ENCODE results near the gene WDR7.

WDR7 gene

DNA sequence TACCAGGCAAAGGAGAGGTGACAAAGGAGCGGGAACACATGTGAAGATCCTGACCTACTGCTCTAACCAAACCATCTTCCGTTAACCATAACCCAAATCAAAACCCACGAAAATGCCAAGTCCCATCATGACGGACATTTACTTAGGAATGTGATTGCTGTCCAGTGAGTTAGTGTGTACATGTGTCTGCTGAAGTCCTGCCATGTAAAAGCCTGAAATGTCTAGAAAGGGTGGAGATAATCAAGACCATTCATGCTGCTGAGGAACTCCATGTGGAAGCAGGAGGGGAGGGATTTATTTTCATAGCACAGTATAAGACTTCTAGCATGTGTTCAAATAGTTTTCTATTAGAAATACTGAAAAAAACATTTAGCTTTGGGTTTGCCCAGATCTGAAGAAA is 358.7 kb downstream of the WDR7 start:
- whole genome bisulfite sequencing, 2 experiments, result 96 to 97% methylated on average over 4 of the region's 4 CpGs
- H3K27me3 ChIP-seq (ENCODE audit: control insufficient read depth, insufficient read depth, low read length, poor library complexity, severe bottlenecking), result no peaks in the 10 kb centered on the region
- no peak overlapping the region for H3K4me3 ChIP-seq (ENCODE audit: insufficient read depth, low read depth, low read length)
- H3K27ac ChIP-seq (ENCODE audit: insufficient read depth, low read depth, low read length, poor library complexity, severe bottlenecking), result no peak overlapping the region
- no peaks in the 10 kb centered on the region for H3K9me3 ChIP-seq (ENCODE audit: control insufficient read depth, low read length)
- peaks cover 6% of the 10 kb centered on the region for H3K4me1 ChIP-seq (ENCODE audit: control insufficient read depth, insufficient read depth, low read length)
- H3K36me3 ChIP-seq (ENCODE audit: control insufficient read depth, insufficient read depth, low read length), result no peaks in the 10 kb centered on the region

DNA sequence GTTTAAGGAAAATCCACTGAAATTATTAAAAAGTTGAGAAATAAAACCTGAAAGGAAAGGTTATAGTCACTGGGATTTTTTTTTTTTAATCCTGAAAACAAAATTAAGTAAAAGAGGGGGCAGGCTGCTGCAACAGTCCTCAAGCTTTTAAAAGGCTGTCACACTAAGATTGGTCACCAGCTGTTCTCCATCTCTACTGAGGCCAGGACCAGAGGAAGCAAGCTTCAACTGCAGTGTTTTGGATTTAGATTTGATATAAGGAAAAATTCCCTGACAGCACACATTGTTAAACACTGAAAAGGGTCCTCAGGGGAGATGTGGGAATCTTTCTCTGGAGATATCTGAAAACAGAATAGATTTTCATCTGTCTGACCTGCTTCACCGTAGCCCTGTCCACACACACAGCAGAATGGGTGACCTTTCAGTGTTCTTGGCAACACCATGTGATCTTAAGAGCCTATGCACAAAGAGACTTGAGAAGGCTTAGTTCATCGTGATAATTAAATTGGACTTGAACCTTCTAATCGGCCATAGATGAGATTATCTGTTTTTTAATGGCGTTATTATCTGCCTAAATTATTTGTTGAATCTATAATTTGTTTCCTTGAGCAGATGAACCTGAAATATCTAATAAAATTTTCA is 363.7 kb downstream of the WDR7 start:
- H3K27me3 ChIP-seq (ENCODE audit: control insufficient read depth, insufficient read depth, low read length, poor library complexity, severe bottlenecking), result no peaks in the 10 kb centered on the region
- 81 to 82% methylated on average over 4 of the region's 4 CpGs for WGBS, 2 experiments

DNA sequence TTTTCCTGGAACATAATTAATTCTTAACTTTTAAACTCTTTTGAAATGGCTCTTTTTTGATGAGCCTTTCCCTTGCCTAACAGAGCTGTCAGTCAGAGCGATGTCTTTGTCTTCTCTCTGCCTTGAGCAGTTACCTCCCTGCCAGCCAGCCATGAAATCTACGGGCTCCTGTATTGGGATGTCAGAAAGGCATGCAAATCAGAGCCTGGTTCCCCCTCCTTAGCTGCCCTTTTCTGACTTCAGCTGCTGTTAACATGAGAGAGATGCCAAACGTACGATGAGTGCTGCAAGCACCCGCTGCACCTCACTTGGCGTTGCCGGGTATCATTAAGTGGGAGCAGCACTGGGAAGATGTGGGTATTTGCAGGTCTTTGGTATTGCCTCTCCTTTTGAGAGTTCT is 364.3 kb downstream of the WDR7 start:
- no peak overlapping the region for H3K27ac ChIP-seq (ENCODE audit: insufficient read depth, low read depth, low read length, poor library complexity, severe bottlenecking)
- 41 to 59% methylated on average over 7 of the region's 7 CpGs for WGBS, 2 experiments
- no peaks in the 10 kb centered on the region for H3K36me3 ChIP-seq (ENCODE audit: control insufficient read depth, insufficient read depth, low read length)
- H3K4me3 ChIP-seq (ENCODE audit: insufficient read depth, low read depth, low read length), result no peak overlapping the region
- H3K9me3 ChIP-seq (ENCODE audit: control insufficient read depth, low read length), result no peaks in the 10 kb centered on the region
- H3K4me1 ChIP-seq (ENCODE audit: control insufficient read depth, insufficient read depth, low read length), result peaks cover 24% of the 10 kb centered on the region
- no peaks in the 10 kb centered on the region for H3K27me3 ChIP-seq (ENCODE audit: control insufficient read depth, insufficient read depth, low read length, poor library complexity, severe bottlenecking)

More for the DNA sequence above, 363.7 kb downstream of the WDR7 start:
- no peaks in the 10 kb centered on the region for H3K36me3 ChIP-seq (ENCODE audit: control insufficient read depth, insufficient read depth, low read length)
- H3K4me1 ChIP-seq (ENCODE audit: control insufficient read depth, insufficient read depth, low read length), result peaks cover 24% of the 10 kb centered on the region
- no peak overlapping the region for H3K27ac ChIP-seq (ENCODE audit: insufficient read depth, low read depth, low read length, poor library complexity, severe bottlenecking)
- H3K4me3 ChIP-seq (ENCODE audit: insufficient read depth, low read depth, low read length), result no peak overlapping the region
- H3K9me3 ChIP-seq (ENCODE audit: control insufficient read depth, low read length), result no peaks in the 10 kb centered on the region

DNA sequence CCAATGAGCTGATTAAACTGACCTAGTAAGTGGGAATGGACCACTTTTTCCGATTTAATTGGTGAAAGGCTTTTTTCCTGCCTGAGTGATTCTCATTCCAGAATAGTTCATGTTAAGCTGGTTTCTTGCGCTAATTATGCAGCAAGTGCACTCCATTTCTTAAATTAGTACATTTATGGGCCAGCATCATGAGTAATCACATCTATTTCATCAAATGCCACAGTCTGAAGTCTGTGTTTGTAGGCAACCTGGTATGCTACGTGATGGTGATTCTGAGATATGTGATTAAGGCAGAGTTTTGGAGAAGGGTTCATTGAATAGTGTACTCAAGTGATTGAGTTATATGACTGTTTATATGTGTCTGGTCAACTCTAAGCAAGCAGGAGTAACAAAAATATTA is 367.7 kb downstream of the WDR7 start:
- H3K4me3 ChIP-seq (ENCODE audit: insufficient read depth, low read depth, low read length), result no peak overlapping the region
- peaks cover 24% of the 10 kb centered on the region for H3K4me1 ChIP-seq (ENCODE audit: control insufficient read depth, insufficient read depth, low read length)
- WGBS, 2 experiments, result 85 to 87% methylated on average over 3 of the region's 3 CpGs
- H3K27me3 ChIP-seq (ENCODE audit: control insufficient read depth, insufficient read depth, low read length, poor library complexity, severe bottlenecking), result no peaks in the 10 kb centered on the region
- no peaks in the 10 kb centered on the region for H3K9me3 ChIP-seq (ENCODE audit: control insufficient read depth, low read length)
- H3K27ac ChIP-seq (ENCODE audit: insufficient read depth, low read depth, low read length, poor library complexity, severe bottlenecking), result no peak overlapping the region
- H3K36me3 ChIP-seq (ENCODE audit: control insufficient read depth, insufficient read depth, low read length), result no peaks in the 10 kb centered on the region

DNA sequence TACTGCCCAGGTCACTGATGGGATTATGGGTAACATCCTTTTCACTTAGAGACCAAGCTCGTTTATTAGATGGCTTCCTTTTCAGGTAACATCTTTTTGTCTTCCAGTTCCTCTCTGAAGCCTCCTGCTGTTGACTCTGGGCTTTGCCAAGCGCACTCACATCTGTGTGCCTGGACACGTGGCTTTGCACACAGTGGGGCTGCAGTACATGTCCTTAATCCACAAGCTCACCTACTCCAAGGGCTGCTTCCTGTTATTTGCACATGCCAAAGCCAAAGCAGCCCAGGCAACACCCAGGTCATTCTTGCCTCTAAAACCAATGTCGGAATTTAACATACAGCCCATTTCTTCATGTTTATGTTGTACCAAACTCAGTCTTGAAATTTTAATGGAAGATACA is 371.6 kb downstream of the WDR7 start:
- no peaks in the 10 kb centered on the region for H3K27me3 ChIP-seq (ENCODE audit: control insufficient read depth, insufficient read depth, low read length, poor library complexity, severe bottlenecking)
- H3K36me3 ChIP-seq (ENCODE audit: control insufficient read depth, insufficient read depth, low read length), result no peaks in the 10 kb centered on the region
- peaks cover 2% of the 10 kb centered on the region for H3K4me1 ChIP-seq (ENCODE audit: control insufficient read depth, insufficient read depth, low read length)
- H3K27ac ChIP-seq (ENCODE audit: insufficient read depth, low read depth, low read length, poor library complexity, severe bottlenecking), result no peak overlapping the region
- H3K9me3 ChIP-seq (ENCODE audit: control insufficient read depth, low read length), result no peaks in the 10 kb centered on the region
- WGBS, 2 experiments, result 89 to 92% methylated on average over 4 of the region's 4 CpGs
- H3K4me3 ChIP-seq (ENCODE audit: insufficient read depth, low read depth, low read length), result no peak overlapping the region

DNA sequence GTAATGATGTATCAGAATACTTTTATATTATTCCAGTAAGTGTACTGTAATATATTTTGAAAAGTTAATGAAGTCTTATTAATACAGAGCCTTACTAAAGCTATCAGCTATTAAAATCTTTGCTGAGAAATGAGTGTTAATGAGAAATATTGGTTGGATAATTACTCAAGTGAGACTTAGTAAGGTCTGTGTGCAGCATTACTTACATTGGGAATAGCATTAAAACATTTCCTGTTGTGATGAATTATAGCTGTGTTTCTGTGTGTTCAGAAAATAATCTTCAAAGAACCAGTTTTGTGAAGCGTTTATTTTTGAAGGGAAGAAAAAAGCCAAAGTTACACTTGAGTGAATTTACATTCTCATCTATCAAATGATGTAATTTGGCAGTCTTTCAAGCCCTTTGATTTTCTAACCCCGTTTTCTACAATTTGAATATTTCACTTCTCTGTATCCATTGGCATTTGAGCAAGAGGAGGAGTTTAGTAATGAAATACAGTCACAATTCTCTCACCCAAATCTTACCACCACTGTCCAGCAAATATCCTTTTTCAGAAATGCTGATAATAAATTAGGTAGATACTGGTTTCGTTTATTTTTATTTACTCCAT is 372.2 kb downstream of the WDR7 start:
- no peaks in the 10 kb centered on the region for H3K27me3 ChIP-seq (ENCODE audit: control insufficient read depth, insufficient read depth, low read length, poor library complexity, severe bottlenecking)
- no peaks in the 10 kb centered on the region for H3K4me1 ChIP-seq (ENCODE audit: control insufficient read depth, insufficient read depth, low read length)
- WGBS, 2 experiments, result 50% methylated on average over 2 of the region's 3 CpGs; no CpG with 5 or more reads in 1 of the 2 experiments
- no peaks in the 10 kb centered on the region for H3K36me3 ChIP-seq (ENCODE audit: control insufficient read depth, insufficient read depth, low read length)
- no peak overlapping the region for H3K27ac ChIP-seq (ENCODE audit: insufficient read depth, low read depth, low read length, poor library complexity, severe bottlenecking)
- H3K9me3 ChIP-seq (ENCODE audit: control insufficient read depth, low read length), result no peaks in the 10 kb centered on the region
- H3K4me3 ChIP-seq (ENCODE audit: insufficient read depth, low read depth, low read length), result no peak overlapping the region

DNA sequence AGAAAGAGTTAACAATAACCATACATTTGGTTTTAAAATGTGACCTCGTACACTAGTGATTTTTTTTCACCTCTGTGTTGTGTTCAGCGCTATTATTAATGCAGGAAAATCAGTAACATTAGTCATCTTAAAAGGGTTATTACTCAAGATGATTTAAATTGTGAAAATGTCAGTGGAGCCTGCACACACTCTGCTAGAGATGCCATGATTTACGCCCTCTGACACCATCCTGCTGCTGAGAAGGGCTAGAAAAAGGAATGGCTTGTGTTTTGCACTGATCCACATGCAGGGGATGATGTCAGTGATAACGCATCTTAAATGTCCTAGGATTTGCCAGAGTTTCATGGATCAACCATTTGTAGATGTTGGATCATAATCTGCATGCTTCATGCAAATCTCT is 374.4 kb downstream of the WDR7 start:
- H3K27me3 ChIP-seq (ENCODE audit: control insufficient read depth, insufficient read depth, low read length, poor library complexity, severe bottlenecking), result no peaks in the 10 kb centered on the region
- H3K4me1 ChIP-seq (ENCODE audit: control insufficient read depth, insufficient read depth, low read length), result no peaks in the 10 kb centered on the region
- H3K27ac ChIP-seq (ENCODE audit: insufficient read depth, low read depth, low read length, poor library complexity, severe bottlenecking), result no peak overlapping the region
- H3K4me3 ChIP-seq (ENCODE audit: insufficient read depth, low read depth, low read length), result no peak overlapping the region
- no peaks in the 10 kb centered on the region for H3K36me3 ChIP-seq (ENCODE audit: control insufficient read depth, insufficient read depth, low read length)
- H3K9me3 ChIP-seq (ENCODE audit: control insufficient read depth, low read length), result no peaks in the 10 kb centered on the region
- 89 to 95% methylated on average over 4 of the region's 4 CpGs for WGBS, 2 experiments

DNA sequence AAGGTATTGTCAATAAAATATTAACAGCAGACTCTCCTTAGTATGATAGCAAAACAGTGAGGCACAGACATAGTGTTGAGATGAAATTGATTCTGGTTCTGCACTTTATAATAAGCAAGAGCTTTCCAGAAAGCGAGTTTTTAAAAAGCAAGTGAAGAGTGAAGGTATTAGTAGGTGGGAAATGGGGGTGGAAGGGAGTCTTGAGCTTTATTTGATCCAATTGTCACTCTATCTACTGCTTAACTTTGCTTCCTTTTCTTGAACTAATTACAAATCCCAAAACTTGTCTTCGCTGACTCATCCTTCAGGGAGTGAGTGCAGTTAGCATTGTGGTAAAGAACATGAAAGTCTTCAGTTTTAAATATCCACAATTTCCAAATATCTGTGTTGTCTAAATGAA is 375.2 kb downstream of the WDR7 start:
- no peak overlapping the region for H3K27ac ChIP-seq (ENCODE audit: insufficient read depth, low read depth, low read length, poor library complexity, severe bottlenecking)
- H3K27me3 ChIP-seq (ENCODE audit: control insufficient read depth, insufficient read depth, low read length, poor library complexity, severe bottlenecking), result no peaks in the 10 kb centered on the region
- no peaks in the 10 kb centered on the region for H3K9me3 ChIP-seq (ENCODE audit: control insufficient read depth, low read length)
- H3K4me1 ChIP-seq (ENCODE audit: control insufficient read depth, insufficient read depth, low read length), result no peaks in the 10 kb centered on the region
- no peak overlapping the region for H3K4me3 ChIP-seq (ENCODE audit: insufficient read depth, low read depth, low read length)
- WGBS, 2 experiments, result 88 to 95% methylated on average over 1 of the region's 2 CpGs
- H3K36me3 ChIP-seq (ENCODE audit: control insufficient read depth, insufficient read depth, low read length), result no peaks in the 10 kb centered on the region

DNA sequence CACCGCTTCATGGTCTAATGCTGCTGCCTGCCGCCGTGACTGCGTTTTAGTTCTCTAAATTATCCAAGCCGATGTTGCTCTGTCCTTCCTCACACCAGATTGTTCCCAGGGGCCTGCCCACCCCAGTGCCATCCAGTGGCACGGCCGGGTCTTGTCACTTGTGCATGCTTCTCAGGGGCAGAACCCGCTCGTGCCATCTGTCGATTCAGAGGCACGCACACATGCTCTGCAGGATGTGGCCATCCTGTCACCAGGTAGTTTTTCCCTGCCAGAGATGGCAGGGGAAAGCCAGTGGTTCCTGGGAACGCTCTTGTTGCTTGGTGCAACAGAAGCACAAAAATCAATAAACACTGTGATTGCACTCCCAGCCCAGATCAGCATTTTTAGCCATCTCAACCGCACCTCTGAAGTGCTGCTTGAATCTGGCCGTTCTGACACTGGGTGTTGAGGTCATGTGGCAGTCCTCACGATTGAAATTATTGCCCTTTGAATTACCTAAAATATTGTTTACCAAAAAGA is 376.1 kb downstream of the WDR7 start:
- Histone ChIP-seq H3K27me3 (ENCODE audit: control insufficient read depth, insufficient read depth, low read length, poor library complexity, severe bottlenecking) (no peaks in the 10 kb centered on the region), H3K36me3 (ENCODE audit: control insufficient read depth, insufficient read depth, low read length) (no peaks in the 10 kb centered on the region), H3K27ac (ENCODE audit: insufficient read depth, low read depth, low read length, poor library complexity, severe bottlenecking) (no peak overlapping the region), H3K9me3 (ENCODE audit: control insufficient read depth, low read length) (no peaks in the 10 kb centered on the region), H3K4me1 (ENCODE audit: control insufficient read depth, insufficient read depth, low read length) (no peaks in the 10 kb centered on the region), H3K4me3 (ENCODE audit: insufficient read depth, low read depth, low read length) (no peak overlapping the region)
- 95% methylated on average over 15 of the region's 15 CpGs for WGBS, 2 experiments

DNA sequence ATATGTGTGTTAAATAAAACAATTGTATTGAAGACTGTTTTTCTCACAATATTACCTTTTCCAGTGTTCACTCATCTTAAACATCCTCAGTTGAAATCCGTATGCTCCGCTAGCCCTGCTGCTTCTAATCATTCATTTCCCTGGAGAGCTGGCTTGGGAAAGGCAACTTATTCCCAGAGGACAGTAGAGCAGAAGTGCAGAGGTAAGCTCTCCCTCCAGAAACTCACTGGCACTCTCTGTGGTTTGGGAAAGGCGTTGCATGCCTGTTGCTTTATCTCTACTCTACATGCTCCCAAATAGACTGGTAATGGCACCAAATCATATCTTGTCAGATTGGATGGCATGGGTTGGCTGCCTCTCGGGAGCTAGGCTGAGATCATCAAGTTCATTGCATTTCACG is 378.6 kb downstream of the WDR7 start:
- H3K4me3 ChIP-seq (ENCODE audit: insufficient read depth, low read depth, low read length), result no peak overlapping the region
- WGBS, 2 experiments, result 82 to 83% methylated on average over 5 of the region's 5 CpGs

More for the DNA sequence above, 378.6 kb downstream of the WDR7 start:
- Histone ChIP-seq H3K27ac (ENCODE audit: insufficient read depth, low read depth, low read length, poor library complexity, severe bottlenecking) (no peak overlapping the region), H3K27me3 (ENCODE audit: control insufficient read depth, insufficient read depth, low read length, poor library complexity, severe bottlenecking) (no peaks in the 10 kb centered on the region), H3K36me3 (ENCODE audit: control insufficient read depth, insufficient read depth, low read length) (no peaks in the 10 kb centered on the region), H3K9me3 (ENCODE audit: control insufficient read depth, low read length) (no peaks in the 10 kb centered on the region), H3K4me1 (ENCODE audit: control insufficient read depth, insufficient read depth, low read length) (no peaks in the 10 kb centered on the region)

Measured in ectodermal cell (in vitro differentiated cells).